Measurements from ENCODE around the gene AKAP10.
A peak's percentile ranks its signal among the peaks of the same experiment; 100 is the strongest.
"Not testable (repeated sequence)": the region's sequence is repeated elsewhere in the genome, so short reads cannot be mapped to it uniquely, and the experiment has no call there.

The AKAP10 gene

DNA sequence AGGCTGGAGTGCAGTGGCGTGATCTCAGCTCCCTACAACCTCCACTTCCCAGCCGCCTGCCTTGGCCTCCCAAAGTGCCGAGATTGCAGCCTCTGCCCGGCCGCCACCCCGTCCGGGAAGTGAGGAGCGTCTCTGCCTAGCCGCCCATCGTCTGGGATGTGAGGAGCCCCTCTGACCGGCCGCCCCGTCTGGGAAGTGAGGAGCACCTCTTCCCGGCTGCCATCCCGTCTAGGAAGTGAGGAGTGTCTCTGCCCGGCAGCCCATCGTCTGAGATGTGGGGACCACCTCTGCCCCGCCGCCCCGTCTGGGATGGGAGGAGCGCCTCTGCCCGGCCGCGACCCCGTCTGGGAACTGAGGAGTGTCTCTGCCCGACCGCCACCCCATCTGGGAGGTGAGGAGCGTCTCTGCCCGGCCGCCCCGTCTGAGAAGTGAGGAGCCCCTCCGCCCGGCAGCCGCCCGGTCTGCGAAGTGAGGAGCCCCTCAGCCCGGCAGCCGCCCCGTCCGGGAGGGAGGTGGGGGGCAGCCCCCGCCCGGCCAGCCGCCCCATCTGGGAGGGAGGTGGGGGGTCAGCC, 26.9 kb downstream of the AKAP10 start:
- intact Hi-C loops (cut with micrococcal nuclease); H3K27me3 Mint-ChIP-seq; H3K4me3 Mint-ChIP-seq; H3K9me3 Mint-ChIP-seq: not testable (repeated sequence)
- H3K36me3 Mint-ChIP-seq (ENCODE audit: low read depth) = peaks cover 86% of the 10 kb centered on the region
- peaks cover 41% of the 10 kb centered on the region for H3K4me1 Mint-ChIP-seq (ENCODE audit: low read depth)
- H3K27ac Mint-ChIP-seq = peak overlapping the region; percentile 66

DNA sequence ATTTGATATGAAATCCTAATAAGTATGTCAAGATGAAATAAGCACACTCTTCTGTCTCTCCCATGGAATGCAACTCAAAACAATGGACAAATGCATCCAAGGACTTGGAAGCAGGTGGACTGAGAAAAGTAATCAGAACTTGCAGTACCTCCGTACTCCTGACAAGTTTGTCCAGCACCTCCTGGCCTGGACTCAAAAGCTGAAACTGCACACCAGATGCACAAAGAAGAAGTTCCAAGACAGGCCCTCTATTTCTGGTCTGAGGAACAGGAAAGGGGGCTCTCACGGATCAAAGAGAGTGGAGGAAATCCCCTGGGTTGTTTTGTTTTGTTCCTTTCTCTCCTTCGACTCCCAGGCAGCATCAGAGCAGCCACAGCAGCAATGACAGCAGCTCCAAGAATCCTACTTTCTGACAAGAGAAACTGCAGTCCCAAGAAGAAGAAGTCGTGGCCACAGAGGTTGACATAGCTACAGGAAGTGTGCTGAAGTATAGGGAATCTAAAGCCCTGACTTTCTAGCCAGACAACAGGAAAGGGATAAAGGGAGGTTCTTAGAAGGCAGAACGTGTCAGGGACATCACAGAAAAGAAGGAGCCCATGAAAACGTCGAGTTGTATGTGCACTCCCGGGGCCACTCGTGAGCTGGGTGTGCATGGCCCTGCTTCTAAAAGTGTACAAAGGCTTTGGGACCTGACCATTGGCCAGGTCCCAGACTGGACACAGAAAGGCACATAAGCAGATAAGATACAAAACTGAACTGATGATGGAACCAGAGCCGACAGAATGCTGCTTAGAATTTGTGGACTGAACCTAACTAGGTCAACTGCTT, 29.3 kb downstream of the AKAP10 start:
- peaks cover 43% of the 10 kb centered on the region for H3K4me1 Mint-ChIP-seq (ENCODE audit: low read depth)

DNA sequence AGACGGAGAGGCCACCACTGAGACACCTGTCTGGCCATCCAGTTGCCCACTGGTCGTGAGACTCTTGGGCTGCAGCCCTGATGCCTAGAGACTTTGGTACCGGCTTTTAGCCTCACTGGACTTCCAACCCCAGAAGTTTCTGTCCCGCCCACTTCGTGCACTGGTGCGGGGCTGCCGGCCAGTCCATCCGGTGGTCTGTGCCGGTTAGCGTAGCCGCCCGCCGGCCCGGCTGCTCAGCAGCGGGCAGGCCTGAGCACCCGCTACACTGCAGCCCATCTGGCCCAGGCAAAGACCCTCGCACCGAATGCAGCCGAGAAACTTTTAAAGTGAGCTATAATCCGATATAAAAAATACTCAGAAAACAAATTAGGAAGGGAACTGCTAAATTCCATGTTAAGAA, 30.7 kb downstream of the AKAP10 start:
- H3K9me3 Mint-ChIP-seq = no peaks in the 10 kb centered on the region
- no peak overlapping the region for H3K4me3 Mint-ChIP-seq
- peaks cover 39% of the 10 kb centered on the region for H3K4me1 Mint-ChIP-seq (ENCODE audit: low read depth)
- H3K36me3 Mint-ChIP-seq (ENCODE audit: low read depth) = peaks cover 83% of the 10 kb centered on the region
- intact Hi-C loops (cut with micrococcal nuclease) = no loop called here
- no peaks in the 10 kb centered on the region for H3K27me3 Mint-ChIP-seq
- H3K27ac Mint-ChIP-seq = no peak overlapping the region

More for the DNA sequence above, 29.3 kb downstream of the AKAP10 start:
- H3K27ac Mint-ChIP-seq = peak overlapping the region; percentile 65
- intact Hi-C loops (cut with micrococcal nuclease) = no loop called here
- H3K27me3 Mint-ChIP-seq = no peaks in the 10 kb centered on the region
- H3K4me3 Mint-ChIP-seq = no peak overlapping the region
- no peaks in the 10 kb centered on the region for H3K9me3 Mint-ChIP-seq
- H3K36me3 Mint-ChIP-seq (ENCODE audit: low read depth) = peaks cover 86% of the 10 kb centered on the region

DNA sequence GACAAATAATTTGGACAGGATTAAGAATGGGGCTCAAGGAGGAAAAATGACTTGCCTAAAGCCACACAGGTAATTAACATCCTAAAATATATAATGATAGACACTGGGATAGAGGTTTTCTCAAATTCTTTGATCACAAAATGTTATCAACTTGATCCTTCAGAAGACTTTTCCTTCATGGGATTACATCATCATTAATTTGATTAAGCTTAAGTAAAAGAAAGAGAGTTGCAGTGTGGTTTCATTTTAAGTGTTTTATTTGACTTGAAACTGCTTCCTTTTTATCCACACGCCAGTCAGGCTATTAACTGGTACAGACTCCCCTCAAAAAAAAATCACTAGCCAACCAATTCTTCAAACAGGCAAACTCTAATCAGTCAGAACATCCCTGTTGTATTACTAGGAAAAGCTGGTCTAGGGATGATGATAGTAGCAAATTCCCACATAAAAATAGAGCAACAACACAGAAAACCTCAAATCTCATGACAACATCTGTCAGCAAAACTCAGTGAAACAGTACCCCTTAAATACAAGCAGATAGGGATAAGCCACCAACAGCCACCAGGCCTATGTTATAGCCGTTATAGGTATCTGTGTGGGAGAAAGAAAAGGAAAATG, 32.5 kb downstream of the AKAP10 start:
- Mint-ChIP-seq H3K4me3 (no peak overlapping the region), H3K27me3 (no peaks in the 10 kb centered on the region), H3K27ac (no peak overlapping the region), H3K4me1 (ENCODE audit: low read depth) (peaks cover 33% of the 10 kb centered on the region), H3K36me3 (ENCODE audit: low read depth) (peaks cover 80% of the 10 kb centered on the region), H3K9me3 (no peaks in the 10 kb centered on the region)
- intact Hi-C loops (cut with micrococcal nuclease) = no loop called here

- Mint-ChIP-seq H3K4me1 (ENCODE audit: low read depth) (peaks cover 24% of the 10 kb centered on the region), H3K27ac (no peak overlapping the region), H3K4me3 (no peak overlapping the region), H3K27me3 (no peaks in the 10 kb centered on the region), H3K9me3 (no peaks in the 10 kb centered on the region), H3K36me3 (ENCODE audit: low read depth) (peaks cover 86% of the 10 kb centered on the region)
- intact Hi-C loops (cut with micrococcal nuclease) = no loop called here
These were observed 34.0 kb downstream of the AKAP10 start for GRCh38 chr17:19943599-19943998.

DNA sequence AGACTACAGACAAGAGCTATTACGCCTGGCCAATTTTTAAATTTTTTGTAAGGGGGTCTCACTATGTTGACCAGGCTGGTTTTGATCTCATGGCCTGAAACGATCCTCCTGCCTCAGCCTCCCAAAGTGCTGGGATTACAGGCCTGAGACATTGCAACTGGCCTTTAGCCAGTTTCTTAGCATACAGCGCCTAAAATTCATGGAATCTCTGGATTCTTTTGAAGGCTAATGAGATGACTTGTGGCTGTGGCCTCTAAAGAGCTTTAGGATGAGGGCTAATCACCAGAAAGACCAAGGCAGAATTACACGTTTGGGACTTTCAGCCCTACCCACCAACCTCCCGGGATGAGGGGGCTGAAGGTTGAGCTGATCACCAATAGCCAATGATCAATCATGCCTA, 34.6 kb downstream of the AKAP10 start:
- no peak overlapping the region for H3K27ac Mint-ChIP-seq
- H3K27me3 Mint-ChIP-seq = no peaks in the 10 kb centered on the region
- intact Hi-C loops (cut with micrococcal nuclease) = no loop called here

DNA sequence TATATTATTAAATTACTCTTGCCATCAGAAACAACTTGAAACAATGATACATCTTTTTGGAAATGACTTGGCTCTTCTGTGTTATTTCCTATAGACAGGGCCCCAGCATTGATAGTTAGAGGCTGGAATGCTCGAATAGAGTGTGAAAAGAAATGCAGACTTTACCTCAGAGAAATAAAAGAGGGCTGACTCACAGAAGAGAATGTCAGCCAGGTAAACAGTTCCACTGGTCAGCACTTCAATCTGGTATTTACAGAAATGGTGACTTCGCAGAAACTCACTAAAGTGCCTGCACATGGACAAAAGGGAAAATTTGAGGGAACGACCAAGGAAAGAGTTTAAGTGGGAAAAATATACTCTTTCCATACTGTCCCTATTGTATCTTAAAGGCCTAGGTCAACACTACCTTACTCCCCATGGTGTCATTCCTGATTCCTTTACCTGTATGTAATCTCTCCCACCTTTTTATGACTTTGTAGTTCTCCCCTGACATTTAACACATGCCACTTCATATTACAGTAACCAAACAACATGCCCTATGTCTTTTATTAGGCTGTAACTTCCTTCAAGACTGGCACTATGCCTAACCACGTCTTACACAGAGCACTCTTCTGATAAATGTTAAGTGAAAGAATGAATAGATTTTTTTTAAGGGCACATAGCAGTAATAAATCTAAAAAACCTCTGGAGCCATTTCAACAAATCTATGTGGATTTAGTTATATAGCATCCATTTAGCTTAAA, 36.7 kb downstream of the AKAP10 start:
- Mint-ChIP-seq H3K9me3 (no peaks in the 10 kb centered on the region), H3K27me3 (no peaks in the 10 kb centered on the region), H3K36me3 (ENCODE audit: low read depth) (peaks cover 90% of the 10 kb centered on the region), H3K27ac (no peak overlapping the region), H3K4me3 (no peak overlapping the region), H3K4me1 (ENCODE audit: low read depth) (peaks cover 12% of the 10 kb centered on the region)
- intact Hi-C loops (cut with micrococcal nuclease) = no loop called here

More for the DNA sequence above, 34.6 kb downstream of the AKAP10 start:
- Mint-ChIP-seq H3K4me3 (no peak overlapping the region), H3K4me1 (ENCODE audit: low read depth) (peaks cover 18% of the 10 kb centered on the region), H3K9me3 (no peaks in the 10 kb centered on the region), H3K36me3 (ENCODE audit: low read depth) (peaks cover 86% of the 10 kb centered on the region)

DNA sequence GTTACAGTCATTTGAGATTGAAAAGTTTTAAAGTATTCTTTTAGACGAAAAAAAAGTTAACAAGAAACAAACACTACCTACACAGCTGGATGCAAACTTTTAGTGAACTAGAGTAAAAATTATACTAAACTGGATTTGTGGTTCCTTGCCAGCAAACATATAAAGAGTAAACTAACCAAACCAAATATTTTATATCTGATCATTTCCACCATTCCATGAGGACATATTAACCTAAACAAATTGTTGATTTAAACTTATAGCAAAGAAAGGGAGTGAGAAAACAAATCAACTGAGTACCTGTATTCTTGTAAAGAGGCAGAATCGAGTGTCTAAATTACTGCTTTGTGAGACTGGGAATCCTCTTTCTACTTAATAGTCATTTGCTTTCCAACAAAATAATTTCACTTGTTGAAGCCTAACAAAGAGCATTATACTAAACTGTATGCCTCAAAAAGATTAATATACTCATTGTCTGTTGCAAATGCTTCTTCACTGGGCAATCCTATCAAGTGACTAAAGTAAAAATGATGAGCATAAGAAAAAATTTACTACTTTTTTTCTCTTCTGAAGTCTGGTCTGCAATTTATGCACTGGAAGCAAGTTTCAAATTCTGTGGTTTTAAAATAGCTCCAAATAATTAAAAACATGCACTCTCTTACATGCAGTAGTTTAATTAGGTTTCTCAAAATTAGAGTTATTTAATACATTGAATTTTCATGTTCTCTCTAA, 37.5 kb downstream of the AKAP10 start:
- peaks cover 90% of the 10 kb centered on the region for H3K36me3 Mint-ChIP-seq (ENCODE audit: low read depth)
- no peaks in the 10 kb centered on the region for H3K27me3 Mint-ChIP-seq
- H3K9me3 Mint-ChIP-seq = no peaks in the 10 kb centered on the region
- no peak overlapping the region for H3K27ac Mint-ChIP-seq
- H3K4me3 Mint-ChIP-seq = no peak overlapping the region
- intact Hi-C loops (cut with micrococcal nuclease) = no loop called here
- peaks cover 8% of the 10 kb centered on the region for H3K4me1 Mint-ChIP-seq (ENCODE audit: low read depth)

DNA sequence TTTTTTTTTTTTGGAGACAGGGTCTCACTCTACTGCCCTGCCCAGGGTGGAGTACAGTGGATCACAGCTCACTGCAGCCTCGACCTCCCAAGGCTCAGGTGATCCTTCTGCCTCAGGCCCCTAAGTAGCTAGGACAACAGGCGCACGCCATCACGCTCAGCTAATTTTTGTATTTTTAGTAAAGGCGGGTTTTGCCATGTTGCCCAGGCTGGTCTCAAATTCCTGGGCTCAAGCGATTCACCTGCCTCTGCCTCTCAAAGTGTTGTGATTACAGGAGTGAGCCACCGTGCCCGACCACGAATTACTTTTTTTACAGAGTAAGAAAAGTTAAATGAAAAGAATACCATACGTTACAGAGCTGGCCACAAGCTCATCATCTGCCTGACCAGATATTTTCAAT, 38.9 kb downstream of the AKAP10 start:
- no peaks in the 10 kb centered on the region for H3K9me3 Mint-ChIP-seq
- intact Hi-C loops (cut with micrococcal nuclease) = no loop called here
- no peak overlapping the region for H3K4me3 Mint-ChIP-seq
- no peaks in the 10 kb centered on the region for H3K27me3 Mint-ChIP-seq
- H3K4me1 Mint-ChIP-seq (ENCODE audit: low read depth) = peaks cover under 1% of the 10 kb centered on the region
- no peak overlapping the region for H3K27ac Mint-ChIP-seq
- H3K36me3 Mint-ChIP-seq (ENCODE audit: low read depth) = peaks cover 76% of the 10 kb centered on the region

GRCh38 chr17:19937522-19937921, 40.1 kb downstream of the AKAP10 start:
- H3K9me3 Mint-ChIP-seq = no peaks in the 10 kb centered on the region
- no peaks in the 10 kb centered on the region for H3K27me3 Mint-ChIP-seq
- H3K36me3 Mint-ChIP-seq (ENCODE audit: low read depth) = peaks cover 73% of the 10 kb centered on the region
- H3K27ac Mint-ChIP-seq = no peak overlapping the region
- no peaks in the 10 kb centered on the region for H3K4me1 Mint-ChIP-seq (ENCODE audit: low read depth)
- no peak overlapping the region for H3K4me3 Mint-ChIP-seq
- intact Hi-C loops (cut with micrococcal nuclease) = no loop called here

GRCh38 chr17:19935169-19935568, 42.5 kb downstream of the AKAP10 start:
- Mint-ChIP-seq H3K4me1 (ENCODE audit: low read depth) (no peaks in the 10 kb centered on the region), H3K27me3 (no peaks in the 10 kb centered on the region), H3K36me3 (ENCODE audit: low read depth) (peaks cover 80% of the 10 kb centered on the region), H3K4me3 (no peak overlapping the region), H3K27ac (no peak overlapping the region), H3K9me3 (no peaks in the 10 kb centered on the region)
- intact Hi-C loops (cut with micrococcal nuclease) = no loop called here

DNA sequence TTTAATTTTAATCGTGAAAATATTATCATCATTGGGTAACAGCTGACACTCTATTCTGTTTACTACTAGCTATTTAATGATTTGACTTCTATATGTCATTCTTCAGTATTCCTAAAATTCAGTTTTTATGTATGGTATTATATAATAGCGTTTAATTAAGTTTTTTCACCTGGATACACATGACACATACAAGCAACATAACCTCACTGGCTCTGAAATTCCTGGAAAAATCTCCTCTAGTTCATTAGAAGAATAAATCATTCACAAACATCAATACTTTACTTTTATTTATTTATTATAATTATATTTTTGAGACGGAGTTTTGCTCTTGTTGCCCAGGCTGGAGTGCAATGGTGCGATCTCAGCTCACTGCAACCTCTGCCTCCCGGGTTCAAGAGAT, 44.0 kb downstream of the AKAP10 start:
- Mint-ChIP-seq H3K36me3 (ENCODE audit: low read depth) (peaks cover 80% of the 10 kb centered on the region), H3K27ac (no peak overlapping the region), H3K4me3 (no peak overlapping the region), H3K4me1 (ENCODE audit: low read depth) (no peaks in the 10 kb centered on the region), H3K9me3 (no peaks in the 10 kb centered on the region), H3K27me3 (no peaks in the 10 kb centered on the region)
- intact Hi-C loops (cut with micrococcal nuclease) = loop anchor here (5.0 kb wide), 1 partner anchor 141 kb away; no protein-coding TSS in a partner anchor

DNA sequence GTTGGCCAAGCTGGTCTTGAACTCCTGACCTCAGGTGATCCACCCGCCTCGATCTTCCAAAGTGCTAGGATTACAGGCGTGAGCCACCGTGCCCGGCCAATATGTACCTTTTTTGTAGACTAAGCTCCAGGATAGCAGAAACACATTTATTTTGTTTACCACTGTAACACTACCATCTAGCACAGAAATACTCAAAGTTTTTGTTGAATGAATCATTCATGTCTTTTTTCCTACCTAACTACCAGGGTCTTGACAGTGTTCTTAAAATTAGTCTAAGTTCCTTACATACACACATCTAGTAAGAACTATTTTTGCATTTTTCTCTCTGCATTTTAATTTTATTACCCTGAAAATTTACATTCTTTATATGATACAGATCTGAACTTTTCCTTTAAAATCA, 44.4 kb downstream of the AKAP10 start:
- Mint-ChIP-seq H3K36me3 (ENCODE audit: low read depth) (peaks cover 80% of the 10 kb centered on the region), H3K9me3 (no peaks in the 10 kb centered on the region), H3K4me3 (no peak overlapping the region), H3K27ac (no peak overlapping the region), H3K27me3 (no peaks in the 10 kb centered on the region), H3K4me1 (ENCODE audit: low read depth) (no peaks in the 10 kb centered on the region)
- intact Hi-C loops (cut with micrococcal nuclease) = loop anchor here (5.0 kb wide), 1 partner anchor 141 kb away; no protein-coding TSS in a partner anchor
